HepG2 (cell line): ENCODE results near the gene SNRPD2. TPM values are rescaled to one million over a fixed set of nuclear protein-coding genes. Genes with fewer than 3 reads are reported as not detected.

Experiments
- ATF7-NPFF ChIP-seq: sonication (generic); formaldehyde crosslinking; IDR thresholded peaks from 2 replicates; pipeline ENCODE4 v1.8.1; 2023; ENCODE audit warnings: mild to moderate bottlenecking, low read depth, missing genetic modification reagents, moderate library complexity
- CREM ChIP-seq, 2 experiments: sonication (generic) in 1 of 2; formaldehyde crosslinking in 1 of 2; IDR thresholded peaks; 2 replicates each; pipeline versions ENCODE4 v1.4.0 to v1.6.1; 2016 to 2020; ENCODE audit warnings: antibody characterized with exemption in 1 of 2, mild to moderate bottlenecking in 1 of 2, missing genetic modification reagents in 1 of 2
- FOSL2 ChIP-seq: sonication (generic); formaldehyde crosslinking; IDR thresholded peaks from 2 replicates; pipeline ENCODE4 v1.4.0; 2020; ENCODE audit warnings: missing genetic modification reagents
- GMEB1 ChIP-seq: sonication (generic); formaldehyde crosslinking; IDR thresholded peaks from 2 replicates; pipeline ENCODE4 v1.5.1; 2020; ENCODE audit warnings: missing genetic modification reagents, mild to moderate bottlenecking, borderline replicate concordance
- MIXL1 ChIP-seq: IDR thresholded peaks from 2 replicates; pipeline ENCODE4 v1.6.1; 2016
- PATZ1 ChIP-seq: sonication (generic); formaldehyde crosslinking; IDR thresholded peaks from 2 replicates; pipeline ENCODE4 v1.4.0; 2020; ENCODE audit warnings: missing genetic modification reagents
- PAXIP1 ChIP-seq: sonication (generic); formaldehyde crosslinking; conservative IDR thresholded peaks from 2 replicates; pipeline ENCODE4 v1.4.0; 2020; ENCODE audit warnings: mild to moderate bottlenecking, missing genetic modification reagents, moderate library complexity
- RBFOX2 ChIP-seq: fragments of 200-400 bp; formaldehyde crosslinking; IDR thresholded peaks from 2 replicates; pipeline ENCODE4 v1.6.1; 2017; ENCODE audit warnings: low read depth, mild to moderate bottlenecking, low read length
- REXO4 ChIP-seq: sonication (generic); formaldehyde crosslinking; IDR thresholded peaks from 2 replicates; pipeline ENCODE4 v1.8.0; 2022; ENCODE audit warnings: missing genetic modification reagents, mild to moderate bottlenecking, borderline replicate concordance
- TERF1 ChIP-seq: sonication (generic); formaldehyde crosslinking; IDR thresholded peaks from 2 replicates; pipeline ENCODE4 v1.8.0; 2022; ENCODE audit warnings: mild to moderate bottlenecking, missing genetic modification reagents, moderate library complexity
- TIGD3 ChIP-seq: sonication (generic); formaldehyde crosslinking; IDR thresholded peaks from 2 replicates; pipeline ENCODE4 v1.5.1; 2020; ENCODE audit warnings: mild to moderate bottlenecking, missing genetic modification reagents, borderline replicate concordance
- ZFP36L1 ChIP-seq: sonication (generic); formaldehyde crosslinking; IDR thresholded peaks from 2 replicates; pipeline ENCODE4 v1.8.0; 2022; ENCODE audit warnings: mild to moderate bottlenecking, missing genetic modification reagents, moderate library complexity
- ZNF691 ChIP-seq: sonication (generic); formaldehyde crosslinking; IDR thresholded peaks from 2 replicates; pipeline ENCODE4 v1.4.0; 2020; ENCODE audit warnings: missing genetic modification reagents, low read depth, mild to moderate bottlenecking, borderline replicate concordance
- polyA plus RNA-seq, 8 experiments: library from polyadenylated mRNA; depleted of rRNA in 3 of 8; stranded (reverse) in 7 of 8; unstranded in 1 of 8; fragments of >200 nt; fragmentation: Illumina TruSeq in 4 of 8; extraction: Trizol in 4 of 8; gene quantifications; 2 replicates each; pipeline versions ENCODE4 v1.2.1 to v1.2.3, GENCODE V29; 2011 to 2016; ENCODE audit warnings: low read depth in 4 of 8, missing spikeins in 1 of 8, mixed read lengths in 1 of 8; ENCODE audit not compliant: insufficient read depth in 1 of 8
- total RNA-seq, 5 experiments: library from RNA; depleted of rRNA; stranded (reverse); fragments of >200 nt; fragmentation: Illumina TruSeq; extraction: Trizol; gene quantifications; 2 replicates each; pipeline ENCODE4 v1.2.3, GENCODE V29; 2016; ENCODE audit warnings: low read depth in 1 of 5
- TF ChIP-seq, protein P1 (sequence below): sonication (generic); formaldehyde crosslinking; IDR thresholded peaks from 2 replicates; pipeline ENCODE4 v1.5.0; 2020; ENCODE audit warnings: missing genetic modification reagents

The SNRPD2 gene
- total and polyA plus RNA-seq, 2 of the 13 experiments (the other 11 are each of a cell fraction or from before 2014, with no cell fraction given) = 299 to 485 TPM

DNA sequence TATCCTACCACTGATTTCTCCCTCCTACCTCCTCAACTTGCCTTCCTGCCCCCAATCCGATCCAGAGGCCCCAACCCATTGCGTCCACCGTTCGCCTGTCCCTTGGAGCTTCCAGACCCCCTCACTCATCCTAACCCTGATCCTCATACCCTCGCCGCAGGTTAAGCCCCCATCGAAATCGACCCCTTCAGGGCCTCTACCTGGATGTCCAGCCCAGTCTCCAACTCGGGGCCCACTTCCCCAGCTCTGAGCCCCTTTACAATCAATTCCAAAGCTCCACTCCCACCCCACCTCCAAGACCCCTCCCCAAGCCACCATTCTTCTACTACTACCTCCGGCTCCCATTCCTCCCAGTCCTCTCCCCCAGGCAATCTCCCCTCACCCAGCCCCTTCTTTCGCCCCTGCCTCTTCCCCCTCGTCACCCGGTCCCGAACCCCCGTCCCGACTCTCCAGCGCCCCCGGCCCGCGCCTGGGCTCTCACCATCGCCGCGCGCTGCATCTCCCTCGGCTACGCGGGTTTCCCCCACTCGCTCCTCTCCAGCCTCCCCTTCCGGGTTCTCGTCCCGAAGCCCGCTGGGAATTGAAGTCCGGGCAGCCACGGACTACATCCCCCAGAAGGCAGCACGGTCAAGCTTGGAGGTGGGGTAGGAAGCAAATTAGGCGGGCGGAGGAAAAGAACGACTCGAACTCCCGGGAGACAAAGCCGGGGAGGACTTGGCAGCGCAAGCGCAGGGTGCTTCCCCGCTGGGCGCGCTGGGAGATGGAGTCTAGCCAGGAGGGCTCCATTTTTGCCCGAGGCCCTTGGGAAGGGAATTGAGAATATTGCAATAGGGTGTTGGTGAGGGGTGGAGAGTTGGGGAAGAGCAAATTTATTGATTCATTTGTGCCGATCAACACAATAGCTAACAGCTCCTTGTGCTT, 38.9 kb upstream of the SNRPD2 start, which contains the start of gene FBXO46 (continued):
- TF ChIP-seq MIXL1 (peak; percentile 92), ATF7-NPFF (no peak; the same call in 1 of the 2 replicates), GMEB1 (CRISPR knock-in tag) (peak; percentile 88), REXO4 (CRISPR knock-in tag) (no peak), PAXIP1 (CRISPR knock-in tag) (peak; percentile 64), FOSL2 (CRISPR knock-in tag) (peak; percentile 35), ZNF691 (CRISPR knock-in tag) (peak; percentile 39; the same call in 1 of the 2 replicates), RBFOX2 (peak; percentile 80), TIGD3 (CRISPR knock-in tag) (no peak), ZFP36L1 (CRISPR knock-in tag) (peak; percentile 37; the same call in 1 of the 2 replicates), TERF1 (CRISPR knock-in tag) (no peak), PATZ1 (CRISPR knock-in tag) (peak; percentile 68), CREM (IDR thresholded peaks at IDR 0.05) (peak; percentile 97), CREM (CRISPR knock-in tag; IDR thresholded peaks at IDR 0.05) (no peak)
- TF ChIP-seq, protein P1, sequence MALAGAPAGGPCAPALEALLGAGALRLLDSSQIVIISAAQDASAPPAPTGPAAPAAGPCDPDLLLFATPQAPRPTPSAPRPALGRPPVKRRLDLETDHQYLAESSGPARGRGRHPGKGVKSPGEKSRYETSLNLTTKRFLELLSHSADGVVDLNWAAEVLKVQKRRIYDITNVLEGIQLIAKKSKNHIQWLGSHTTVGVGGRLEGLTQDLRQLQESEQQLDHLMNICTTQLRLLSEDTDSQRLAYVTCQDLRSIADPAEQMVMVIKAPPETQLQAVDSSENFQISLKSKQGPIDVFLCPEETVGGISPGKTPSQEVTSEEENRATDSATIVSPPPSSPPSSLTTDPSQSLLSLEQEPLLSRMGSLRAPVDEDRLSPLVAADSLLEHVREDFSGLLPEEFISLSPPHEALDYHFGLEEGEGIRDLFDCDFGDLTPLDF = peak; percentile 92
